Colonic mucosa (tissue), 4 donors: ENCODE results near the gene KRT73. TPM values are rescaled to one million over a fixed set of nuclear protein-coding genes. Genes with fewer than 3 reads are reported as not detected.

Source experiments
- DNase-seq: peaks from one replicate; pipeline ENCODE4 v3.0.0-alpha.2; 2020
- H3K27ac ChIP-seq: fragments of 200-600 bp; one replicate; pipeline ENCODE4 v1.8.0; 2021
- H3K27me3 ChIP-seq: fragments of 200-600 bp; one replicate; pipeline ENCODE4 v1.8.0; 2021
- H3K36me3 ChIP-seq: fragments of 200-600 bp; one replicate; pipeline ENCODE4 v1.8.0; 2021
- H3K4me1 ChIP-seq: fragments of 200-600 bp; one replicate; pipeline ENCODE4 v1.8.0; 2021; ENCODE audit warnings: mild to moderate bottlenecking
- H3K4me3 ChIP-seq: fragments of 200-600 bp; one replicate; pipeline ENCODE4 v1.8.0; 2021
- H3K9ac ChIP-seq, 2 donors: one replicate each; pipeline ENCODE4 v1.7.0; 2013; ENCODE audit warnings: control low read depth in 2 of 2, low read depth in 2 of 2, low read length in 2 of 2
- H3K9me3 ChIP-seq: fragments of 200-600 bp; one replicate; pipeline ENCODE4 v1.8.0; 2021
- CTCF ChIP-seq: fragments of 200-600 bp; IDR thresholded peaks from one replicate; pipeline ENCODE4 v1.8.0; 2022; ENCODE audit warnings: antibody characterized with exemption, mild to moderate bottlenecking
- intact Hi-C: fragments of 100-400 bp; cut with DNase I; formaldehyde crosslinking; loops from one replicate; pipeline ENCODE4 v1.14.1; 2022
- total RNA-seq, 2 donors: library from RNA; stranded (reverse); fragmentation: NEBNext Ultra II Directional in 1 of 2; extraction: Animal tissue kit (Norgen Biotek cat#: 25700) in 1 of 2; gene quantifications; one replicate each; pipeline ENCODE4 v1.2.1, GENCODE V29; 2021
- donor health status: healthy.
- donor health status: DM: no; HTN: no; CAD: no.
- donor health status: DM: no; HTN: no; CAD: no.

Gene KRT73
- total RNA-seq, 2 donors from 2014 or later = not detected

GRCh38 chr12:52573743-52574142 is 44.6 kb downstream of the KRT73 start, which contains the start of gene KRT74:
Gene KRT74 (minus strand): TSS chr12:52573843. CDS start chr12:52573777, 66 bp downstream.
- H3K4me3 ChIP-seq = no peak within 1 kb of the TSS
- no peaks in the 10 kb centered on the region for H3K4me1 ChIP-seq
- no peak within 1 kb of the TSS for H3K9ac ChIP-seq
- no peak within 1 kb of the TSS for H3K27ac ChIP-seq
- no peak for TF ChIP-seq CTCF
- DNase-seq = no peak
- H3K9me3 ChIP-seq = no peaks in the 10 kb centered on the region
- H3K27me3 ChIP-seq = no peaks in the 10 kb centered on the region
- no peaks in the 10 kb centered on the region for H3K36me3 ChIP-seq
- intact Hi-C loops = no loop called here

GRCh38 chr12:52573306-52573705 is 45.1 kb downstream of the KRT73 start:
- H3K27me3 ChIP-seq = no peaks in the 10 kb centered on the region
- H3K9ac ChIP-seq = no peak overlapping the region
- no peaks in the 10 kb centered on the region for H3K4me1 ChIP-seq
- H3K27ac ChIP-seq = no peak overlapping the region
- intact Hi-C loops = no loop called here
- H3K36me3 ChIP-seq = no peaks in the 10 kb centered on the region
- H3K4me3 ChIP-seq = no peak overlapping the region
- no peak for TF ChIP-seq CTCF
- no peak for DNase-seq
- H3K9me3 ChIP-seq = no peaks in the 10 kb centered on the region

GRCh38 chr12:52570511-52570910 is 47.8 kb downstream of the KRT73 start:
- Histone ChIP-seq H3K27me3 (no peaks in the 10 kb centered on the region), H3K4me3 (no peak overlapping the region), H3K9ac (no peak overlapping the region), H3K4me1 (no peaks in the 10 kb centered on the region), H3K36me3 (no peaks in the 10 kb centered on the region), H3K27ac (no peak overlapping the region), H3K9me3 (no peaks in the 10 kb centered on the region)
- TF ChIP-seq CTCF = no peak
- intact Hi-C loops = no loop called here
- no peak for DNase-seq

GRCh38 chr12:52568111-52568510 is 50.2 kb downstream of the KRT73 start:
- H3K9ac ChIP-seq = no peak overlapping the region
- no peak for DNase-seq
- TF ChIP-seq CTCF = no peak
- H3K9me3 ChIP-seq = no peaks in the 10 kb centered on the region
- H3K27ac ChIP-seq = no peak overlapping the region
- H3K4me1 ChIP-seq = no peaks in the 10 kb centered on the region
- H3K27me3 ChIP-seq = no peaks in the 10 kb centered on the region
- no peak overlapping the region for H3K4me3 ChIP-seq
- intact Hi-C loops = no loop called here
- H3K36me3 ChIP-seq = no peaks in the 10 kb centered on the region

GRCh38 chr12:52566847-52567291 is 51.5 kb downstream of the KRT73 start:
- no peak overlapping the region for H3K9ac ChIP-seq
- H3K36me3 ChIP-seq = no peaks in the 10 kb centered on the region
- no peak overlapping the region for H3K27ac ChIP-seq
- H3K27me3 ChIP-seq = no peaks in the 10 kb centered on the region
- TF ChIP-seq CTCF = no peak
- H3K4me3 ChIP-seq = no peak overlapping the region
- no peak for DNase-seq
- H3K4me1 ChIP-seq = no peaks in the 10 kb centered on the region
- intact Hi-C loops = no loop called here
- H3K9me3 ChIP-seq = no peaks in the 10 kb centered on the region

GRCh38 chr12:52564582-52564981 is 53.8 kb downstream of the KRT73 start:
- Histone ChIP-seq H3K27me3 (no peaks in the 10 kb centered on the region), H3K4me1 (no peaks in the 10 kb centered on the region)
- intact Hi-C loops = no loop called here

More at GRCh38 chr12:52564582-52564981, 53.8 kb downstream of the KRT73 start:
- no peaks in the 10 kb centered on the region for H3K36me3 ChIP-seq
- no peaks in the 10 kb centered on the region for H3K9me3 ChIP-seq
- H3K4me3 ChIP-seq = no peak overlapping the region
- no peak for TF ChIP-seq CTCF
- no peak overlapping the region for H3K9ac ChIP-seq
- no peak for DNase-seq
- H3K27ac ChIP-seq = no peak overlapping the region
